Gastrocnemius medialis (tissue), 4 donors: ENCODE results near the gene ADGRL3.

Experiments used
- CTCF ChIP-seq, 5 experiments: fragments of 450-650 bp in 3 of 5; fragments of 200-600 bp in 2 of 5; sonication (generic) in 2 of 5; IDR thresholded peaks in 4 of 5; conservative IDR thresholded peaks in 1 of 5; 1 replicate in 4 of 5; 2 replicates in 1 of 5; pipeline ENCODE4 v1.5.1; 2016 to 2019; ENCODE audit warnings: antibody characterized with exemption in 5 of 5, mild to moderate bottlenecking in 3 of 5, moderate library complexity in 3 of 5
- POLR2A ChIP-seq, 2 donors: fragments of 450-650 bp; IDR thresholded peaks; one replicate each; pipeline ENCODE4 v1.6.1; 2017; ENCODE audit warnings: antibody characterized with exemption in 2 of 2, mild to moderate bottlenecking in 2 of 2, moderate library complexity in 2 of 2

- TF ChIP-seq POLR2A (IDR thresholded peaks at IDR 0.05) (no peak), CTCF (IDR thresholded peaks at IDR 0.05 in 4 of 5, conservative IDR thresholded peaks at IDR 0.05 in 1 of 5) (no peak)
Observed at GRCh38 chr4:61923179-61923578, 723.1 kb downstream of the ADGRL3 start.
